ENCODE measurements around the gene ISM1.

DNA sequence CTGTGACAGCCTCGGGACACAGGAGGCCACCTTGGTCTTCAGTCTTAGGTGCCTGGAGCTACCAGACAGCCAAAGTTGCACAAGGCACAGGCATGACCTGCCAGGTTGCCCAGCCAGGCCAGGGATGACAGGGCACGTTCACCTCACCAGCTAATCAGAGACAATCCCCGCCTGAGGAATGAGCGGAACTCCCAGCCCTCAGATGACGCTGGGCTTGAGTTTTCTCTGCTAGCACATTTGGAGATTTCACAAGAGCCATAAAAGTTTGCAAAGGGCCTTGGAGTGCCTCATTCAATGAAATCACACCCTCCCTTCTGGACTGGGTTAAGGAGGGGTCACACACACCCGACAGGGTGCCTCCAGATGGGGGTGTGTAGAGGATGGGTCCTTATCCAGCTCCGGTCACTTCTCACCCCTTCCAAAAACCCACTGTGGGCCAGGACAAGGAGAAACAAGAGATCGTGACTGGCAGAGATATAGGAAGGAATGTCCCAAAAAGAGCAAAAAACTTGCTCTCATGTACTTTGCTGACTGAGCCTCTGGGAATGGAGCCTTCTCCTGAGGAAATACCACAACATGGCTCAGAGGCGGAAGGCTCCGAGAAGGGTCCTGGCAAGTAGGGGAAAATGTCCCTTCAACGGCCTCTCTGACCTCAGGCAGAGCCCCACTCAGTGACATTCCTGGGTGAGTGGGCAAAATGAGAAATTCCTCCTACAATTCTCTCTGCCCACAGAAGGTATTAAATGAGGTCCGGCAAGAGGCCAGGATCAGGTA lies 121.6 kb downstream of the ISM1 start:
- TF ChIP-seq, protein P1, sequence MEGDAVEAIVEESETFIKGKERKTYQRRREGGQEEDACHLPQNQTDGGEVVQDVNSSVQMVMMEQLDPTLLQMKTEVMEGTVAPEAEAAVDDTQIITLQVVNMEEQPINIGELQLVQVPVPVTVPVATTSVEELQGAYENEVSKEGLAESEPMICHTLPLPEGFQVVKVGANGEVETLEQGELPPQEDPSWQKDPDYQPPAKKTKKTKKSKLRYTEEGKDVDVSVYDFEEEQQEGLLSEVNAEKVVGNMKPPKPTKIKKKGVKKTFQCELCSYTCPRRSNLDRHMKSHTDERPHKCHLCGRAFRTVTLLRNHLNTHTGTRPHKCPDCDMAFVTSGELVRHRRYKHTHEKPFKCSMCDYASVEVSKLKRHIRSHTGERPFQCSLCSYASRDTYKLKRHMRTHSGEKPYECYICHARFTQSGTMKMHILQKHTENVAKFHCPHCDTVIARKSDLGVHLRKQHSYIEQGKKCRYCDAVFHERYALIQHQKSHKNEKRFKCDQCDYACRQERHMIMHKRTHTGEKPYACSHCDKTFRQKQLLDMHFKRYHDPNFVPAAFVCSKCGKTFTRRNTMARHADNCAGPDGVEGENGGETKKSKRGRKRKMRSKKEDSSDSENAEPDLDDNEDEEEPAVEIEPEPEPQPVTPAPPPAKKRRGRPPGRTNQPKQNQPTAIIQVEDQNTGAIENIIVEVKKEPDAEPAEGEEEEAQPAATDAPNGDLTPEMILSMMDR (IDR thresholded peaks at IDR 0.05; ENCODE audit: low read length), result no peak
- no peak for TF ChIP-seq EZH2 (optimal IDR thresholded peaks at IDR 0.05; ENCODE audit: low read depth, low read length)

All from MM.1S (cell line).